ENCODE results near the gene CCS.

CCS gene

DNA sequence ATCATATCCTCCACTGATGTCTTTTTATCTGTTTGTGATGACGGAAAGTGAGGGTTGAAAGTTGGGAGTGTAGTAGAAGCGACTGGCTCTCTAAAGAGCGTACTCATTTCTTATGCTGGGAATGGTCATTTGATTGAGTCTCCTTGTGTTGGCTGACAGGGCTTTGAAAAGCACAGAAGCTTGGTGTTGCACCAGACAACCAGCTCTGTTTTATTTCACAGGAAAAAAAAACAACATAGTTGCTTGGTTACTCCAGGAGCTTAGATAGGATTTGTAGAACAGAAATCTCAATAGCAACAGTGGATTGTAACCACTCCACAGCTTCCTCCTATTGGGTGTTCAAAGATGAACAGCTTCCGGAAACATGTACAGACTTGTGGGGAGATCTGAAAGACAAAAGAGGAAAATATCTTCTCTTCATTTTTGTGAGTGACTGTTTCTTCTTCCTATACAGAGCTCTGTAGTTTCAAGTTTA lies 26.1 kb downstream of the CCS start:
- DNase-seq (ENCODE audit: low read depth): peak; percentile 86
- peak overlapping the region; percentile 98 for H3K4me3 ChIP-seq (ENCODE audit: low read length)
- TF ChIP-seq, protein P1, sequence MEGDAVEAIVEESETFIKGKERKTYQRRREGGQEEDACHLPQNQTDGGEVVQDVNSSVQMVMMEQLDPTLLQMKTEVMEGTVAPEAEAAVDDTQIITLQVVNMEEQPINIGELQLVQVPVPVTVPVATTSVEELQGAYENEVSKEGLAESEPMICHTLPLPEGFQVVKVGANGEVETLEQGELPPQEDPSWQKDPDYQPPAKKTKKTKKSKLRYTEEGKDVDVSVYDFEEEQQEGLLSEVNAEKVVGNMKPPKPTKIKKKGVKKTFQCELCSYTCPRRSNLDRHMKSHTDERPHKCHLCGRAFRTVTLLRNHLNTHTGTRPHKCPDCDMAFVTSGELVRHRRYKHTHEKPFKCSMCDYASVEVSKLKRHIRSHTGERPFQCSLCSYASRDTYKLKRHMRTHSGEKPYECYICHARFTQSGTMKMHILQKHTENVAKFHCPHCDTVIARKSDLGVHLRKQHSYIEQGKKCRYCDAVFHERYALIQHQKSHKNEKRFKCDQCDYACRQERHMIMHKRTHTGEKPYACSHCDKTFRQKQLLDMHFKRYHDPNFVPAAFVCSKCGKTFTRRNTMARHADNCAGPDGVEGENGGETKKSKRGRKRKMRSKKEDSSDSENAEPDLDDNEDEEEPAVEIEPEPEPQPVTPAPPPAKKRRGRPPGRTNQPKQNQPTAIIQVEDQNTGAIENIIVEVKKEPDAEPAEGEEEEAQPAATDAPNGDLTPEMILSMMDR (conservative IDR thresholded peaks at IDR 0.05; ENCODE audit: low read depth, low read length): no peak

DNA sequence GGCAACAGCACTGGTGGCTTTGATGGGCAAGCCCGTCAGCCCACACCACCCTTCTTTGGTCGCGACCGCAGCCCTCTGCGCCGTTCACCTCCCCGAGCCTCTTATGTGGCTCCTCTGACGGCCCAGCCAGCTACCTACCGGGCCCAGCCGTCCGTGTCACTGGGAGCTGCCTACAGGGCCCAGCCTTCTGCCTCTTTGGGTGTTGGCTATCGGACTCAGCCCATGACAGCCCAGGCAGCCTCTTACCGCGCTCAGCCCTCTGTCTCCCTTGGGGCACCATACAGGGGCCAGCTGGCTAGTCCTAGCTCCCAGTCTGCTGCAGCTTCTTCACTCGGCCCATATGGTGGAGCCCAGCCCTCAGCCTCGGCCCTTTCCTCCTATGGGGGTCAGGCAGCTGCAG lies 31.5 kb downstream of the CCS start:
- TF ChIP-seq, protein P1 (conservative IDR thresholded peaks at IDR 0.05; ENCODE audit: low read depth, low read length): no peak
- DNase-seq (ENCODE audit: low read depth): no peak
- H3K4me3 ChIP-seq (ENCODE audit: low read length): no peak overlapping the region

DNA sequence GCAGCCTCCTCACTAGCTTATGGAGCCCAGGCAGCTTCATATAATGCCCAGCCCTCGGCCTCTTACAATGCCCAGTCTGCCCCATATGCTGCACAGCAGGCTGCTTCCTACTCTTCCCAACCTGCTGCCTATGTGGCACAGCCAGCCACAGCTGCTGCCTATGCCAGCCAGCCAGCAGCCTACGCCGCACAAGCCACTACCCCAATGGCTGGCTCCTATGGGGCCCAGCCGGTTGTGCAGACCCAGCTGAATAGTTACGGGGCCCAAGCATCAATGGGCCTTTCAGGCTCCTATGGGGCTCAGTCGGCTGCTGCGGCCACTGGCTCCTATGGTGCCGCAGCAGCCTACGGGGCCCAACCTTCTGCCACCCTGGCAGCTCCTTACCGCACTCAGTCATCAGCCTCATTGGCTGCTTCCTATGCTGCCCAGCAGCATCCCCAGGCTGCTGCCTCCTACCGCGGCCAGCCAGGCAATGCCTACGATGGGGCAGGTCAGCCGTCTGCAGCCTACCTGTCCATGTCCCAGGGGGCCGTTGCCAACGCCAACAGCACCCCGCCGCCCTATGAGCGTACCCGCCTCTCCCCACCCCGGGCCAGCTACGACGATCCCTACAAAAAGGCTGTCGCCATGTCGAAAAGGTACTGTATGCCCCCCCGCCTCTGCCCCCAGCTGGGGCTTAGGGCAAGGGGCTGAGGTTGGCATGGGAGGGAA lies 32.2 kb downstream of the CCS start:
- no peak overlapping the region for H3K4me3 ChIP-seq (ENCODE audit: low read length)
- TF ChIP-seq, protein P1 (conservative IDR thresholded peaks at IDR 0.05; ENCODE audit: low read depth, low read length): no peak
- no peak for DNase-seq (ENCODE audit: low read depth)

DNA sequence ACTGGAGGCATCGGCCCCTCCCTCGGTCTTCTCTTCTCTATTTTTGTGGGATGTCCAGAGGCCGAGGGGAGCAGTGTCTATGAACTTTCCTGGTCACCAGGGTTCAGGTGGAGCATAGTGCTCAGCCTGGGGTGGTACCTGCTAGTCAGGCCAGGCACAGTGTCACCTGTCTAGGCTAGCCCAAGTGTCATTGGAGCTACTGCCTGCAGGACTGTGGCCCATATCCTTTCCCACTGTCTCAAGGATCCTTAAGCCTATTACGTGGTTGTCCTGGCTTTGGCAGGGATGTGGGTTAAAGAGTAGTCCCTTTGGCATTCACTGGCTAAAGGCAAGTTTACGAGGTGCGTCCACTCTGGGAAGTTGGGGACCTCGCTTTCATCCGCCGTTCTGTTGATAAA lies 32.8 kb downstream of the CCS start:
- TF ChIP-seq, protein P1 (conservative IDR thresholded peaks at IDR 0.05; ENCODE audit: low read depth, low read length): no peak
- no peak for DNase-seq (ENCODE audit: low read depth)
- no peak overlapping the region for H3K4me3 ChIP-seq (ENCODE audit: low read length)

DNA sequence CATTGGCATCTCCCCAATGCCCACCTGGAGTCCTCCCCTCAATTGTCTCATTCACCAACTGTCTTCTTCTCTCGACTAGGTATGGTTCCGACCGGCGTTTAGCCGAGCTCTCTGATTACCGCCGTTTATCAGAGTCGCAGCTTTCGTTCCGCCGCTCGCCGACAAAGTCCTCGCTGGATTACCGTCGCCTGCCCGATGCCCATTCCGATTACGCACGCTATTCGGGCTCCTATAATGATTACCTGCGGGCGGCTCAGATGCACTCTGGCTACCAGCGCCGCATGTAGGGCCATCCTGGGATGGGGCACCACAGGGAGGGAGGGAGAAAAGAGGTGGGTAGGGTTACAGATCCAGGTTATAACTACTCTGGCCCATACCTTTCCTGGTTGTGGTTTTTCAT lies 33.4 kb downstream of the CCS start:
- TF ChIP-seq, protein P1 (conservative IDR thresholded peaks at IDR 0.05; ENCODE audit: low read depth, low read length): no peak
- no peak for DNase-seq (ENCODE audit: low read depth)
- H3K4me3 ChIP-seq (ENCODE audit: low read length): no peak overlapping the region

DNA sequence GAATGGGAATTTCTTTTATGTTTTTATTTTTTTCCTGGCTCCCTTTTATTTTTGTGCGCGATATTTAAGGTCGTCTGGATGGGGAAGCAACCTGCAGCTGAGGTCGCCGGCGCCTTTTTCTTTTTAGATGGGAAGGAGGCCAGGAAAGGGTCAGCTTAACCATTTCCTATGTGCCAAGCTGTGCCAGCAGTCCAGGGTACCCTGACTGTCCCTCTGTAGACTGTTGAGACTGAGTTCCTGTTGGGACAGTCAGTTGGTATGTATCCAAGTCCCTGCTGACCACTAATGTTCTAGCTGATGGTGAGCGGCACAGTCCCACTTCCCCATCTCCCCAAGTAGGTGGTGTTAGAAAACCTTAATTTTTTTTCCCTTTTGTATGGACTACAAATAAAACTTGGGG lies 33.9 kb downstream of the CCS start:
- no peak for DNase-seq (ENCODE audit: low read depth)
- H3K4me3 ChIP-seq (ENCODE audit: low read length): no peak overlapping the region
- TF ChIP-seq, protein P1 (conservative IDR thresholded peaks at IDR 0.05; ENCODE audit: low read depth, low read length): no peak

DNA sequence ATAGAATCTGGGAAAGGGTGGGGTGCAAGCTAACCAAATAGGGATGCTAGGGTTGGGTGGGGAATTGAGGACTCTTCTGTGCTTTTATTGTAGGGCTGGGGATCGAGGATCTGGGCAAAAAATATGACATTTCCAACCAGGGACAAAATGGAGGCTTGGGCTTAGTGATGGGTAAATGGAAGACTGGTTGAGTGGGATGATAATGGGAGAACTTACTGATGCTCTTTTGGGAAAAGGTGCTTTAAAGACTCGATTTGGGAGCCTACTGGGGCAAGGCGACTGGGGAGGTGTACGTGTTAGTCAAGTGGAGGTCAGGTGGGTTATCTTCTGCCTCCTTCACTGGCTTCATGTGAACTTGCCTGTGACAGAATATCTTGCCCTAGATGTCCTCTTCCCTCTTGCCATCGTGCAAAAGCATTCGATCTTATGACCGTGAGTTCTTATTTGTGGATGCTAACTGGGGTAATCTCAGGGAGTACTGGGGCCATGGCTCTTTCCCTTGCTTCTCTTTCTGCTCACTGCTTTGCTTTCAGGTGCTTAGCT lies 35.1 kb downstream of the CCS start:
- DNase-seq (ENCODE audit: low read depth): no peak
- TF ChIP-seq, protein P1 (conservative IDR thresholded peaks at IDR 0.05; ENCODE audit: low read depth, low read length): no peak
- H3K4me3 ChIP-seq (ENCODE audit: low read length): no peak overlapping the region
